Loucy (cell line): ENCODE measurements around the gene MCM8.

Experiments
- EZH2phosphoT487 ChIP-seq: fragments of 200-600 bp; IDR thresholded peaks from 2 replicates; pipeline ENCODE4 v1.6.1; 2018; ENCODE audit warnings: antibody characterized with exemption, mild to moderate bottlenecking, moderate library complexity, borderline replicate concordance
- TF ChIP-seq, protein P1 (sequence below): fragments of 200-600 bp; sonication (generic); conservative IDR thresholded peaks from 2 replicates; pipeline ENCODE4 v1.5.1; 2014; ENCODE audit warnings: mild to moderate bottlenecking, antibody characterized with exemption, low read length

DNA sequence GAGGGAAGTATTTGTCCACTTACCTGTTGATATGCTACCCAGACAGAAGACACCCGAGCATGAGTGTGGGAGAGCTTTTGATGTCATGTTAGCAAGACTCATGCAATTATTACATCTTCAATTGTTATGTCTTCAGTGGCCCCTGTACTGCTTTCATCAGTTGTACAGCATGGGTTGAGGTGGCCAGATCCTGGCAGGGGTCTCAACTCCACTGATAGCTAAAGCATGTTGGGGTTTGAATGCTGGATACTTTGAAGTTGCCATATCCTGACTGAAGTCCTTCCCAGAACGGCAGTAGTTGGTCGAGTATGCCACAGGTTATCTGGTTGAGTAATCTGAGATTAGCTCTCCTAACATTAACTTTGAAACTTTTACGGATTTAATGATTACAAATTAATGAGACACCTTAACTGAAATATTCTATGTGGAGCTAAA, 56.7 kb downstream of the MCM8 start:
- TF ChIP-seq, protein P1, sequence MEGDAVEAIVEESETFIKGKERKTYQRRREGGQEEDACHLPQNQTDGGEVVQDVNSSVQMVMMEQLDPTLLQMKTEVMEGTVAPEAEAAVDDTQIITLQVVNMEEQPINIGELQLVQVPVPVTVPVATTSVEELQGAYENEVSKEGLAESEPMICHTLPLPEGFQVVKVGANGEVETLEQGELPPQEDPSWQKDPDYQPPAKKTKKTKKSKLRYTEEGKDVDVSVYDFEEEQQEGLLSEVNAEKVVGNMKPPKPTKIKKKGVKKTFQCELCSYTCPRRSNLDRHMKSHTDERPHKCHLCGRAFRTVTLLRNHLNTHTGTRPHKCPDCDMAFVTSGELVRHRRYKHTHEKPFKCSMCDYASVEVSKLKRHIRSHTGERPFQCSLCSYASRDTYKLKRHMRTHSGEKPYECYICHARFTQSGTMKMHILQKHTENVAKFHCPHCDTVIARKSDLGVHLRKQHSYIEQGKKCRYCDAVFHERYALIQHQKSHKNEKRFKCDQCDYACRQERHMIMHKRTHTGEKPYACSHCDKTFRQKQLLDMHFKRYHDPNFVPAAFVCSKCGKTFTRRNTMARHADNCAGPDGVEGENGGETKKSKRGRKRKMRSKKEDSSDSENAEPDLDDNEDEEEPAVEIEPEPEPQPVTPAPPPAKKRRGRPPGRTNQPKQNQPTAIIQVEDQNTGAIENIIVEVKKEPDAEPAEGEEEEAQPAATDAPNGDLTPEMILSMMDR: no peak
- TF ChIP-seq EZH2phosphoT487: no peak
